GM18519 (cell line): ENCODE measurements around the gene MAP3K2.
"Not testable (repeated sequence)": the region's sequence is repeated elsewhere in the genome, so short reads cannot be mapped to it uniquely, and the experiment has no call there.

Experiments
- ATAC-seq: cut with Tn5 transposase; IDR thresholded peaks from one replicate; pipeline ENCODE4 v1.9.1; 2021; ENCODE audit warnings: mild to moderate bottlenecking, moderate library complexity; ENCODE audit not compliant: unreplicated experiment, low FRiP score

MAP3K2 gene

GRCh38 chr2:127356531-127356930, 31.2 kb downstream of the MAP3K2 start:
- no peak for ATAC-seq

- no peak for ATAC-seq
These were observed 32.3 kb downstream of the MAP3K2 start for GRCh38 chr2:127355407-127356008.

GRCh38 chr2:127353873-127354676, 33.7 kb downstream of the MAP3K2 start:
- ATAC-seq, result not testable (repeated sequence)

GRCh38 chr2:127353223-127353622, 34.6 kb downstream of the MAP3K2 start:
- ATAC-seq, result not testable (repeated sequence)

GRCh38 chr2:127351603-127352002, 36.2 kb downstream of the MAP3K2 start:
- no peak for ATAC-seq

GRCh38 chr2:127348426-127349000, 39.3 kb downstream of the MAP3K2 start:
- no peak for ATAC-seq

- no peak for ATAC-seq
These were observed 39.9 kb downstream of the MAP3K2 start for GRCh38 chr2:127347734-127348392.

- no peak for ATAC-seq
These were observed 40.8 kb downstream of the MAP3K2 start for GRCh38 chr2:127347015-127347414.

- no peak for ATAC-seq
These were observed 44.5 kb downstream of the MAP3K2 start for GRCh38 chr2:127343277-127343676.

GRCh38 chr2:127342101-127342500, 45.7 kb downstream of the MAP3K2 start:
- peak; percentile 64 for ATAC-seq

- ATAC-seq, result no peak
These were observed 55.4 kb downstream of the MAP3K2 start for GRCh38 chr2:127332335-127332734.

- ATAC-seq, result no peak
These were observed 57.0 kb downstream of the MAP3K2 start for GRCh38 chr2:127330753-127331152.

GRCh38 chr2:127326289-127326945, 61.4 kb downstream of the MAP3K2 start:
- ATAC-seq, result no peak

GRCh38 chr2:127324635-127325034, 63.1 kb downstream of the MAP3K2 start:
- no peak for ATAC-seq

- no peak for ATAC-seq
These were observed 66.5 kb downstream of the MAP3K2 start for GRCh38 chr2:127321303-127321702.

- no peak for ATAC-seq
These were observed 67.0 kb downstream of the MAP3K2 start for GRCh38 chr2:127320586-127321275.

GRCh38 chr2:127320067-127320466, 67.7 kb downstream of the MAP3K2 start:
- no peak for ATAC-seq

- ATAC-seq, result no peak
These were observed 73.4 kb downstream of the MAP3K2 start for GRCh38 chr2:127314193-127314988.

- ATAC-seq, result peak; percentile 97
These were observed 74.4 kb downstream of the MAP3K2 start for GRCh38 chr2:127313406-127313805.
